Endothelial cell of hepatic sinusoid (primary cell): ENCODE measurements around the gene PROCA1.

Experiments used
- in situ Hi-C: cut with HindIII; loops from 2 replicates; pipeline ENCODE4 v1.10.0; 2017; ENCODE audit warnings: low sequenced_read_pairs

Gene PROCA1

GRCh38 chr17:28726627-28727491 lies 15.2 kb upstream of the PROCA1 start:
- in situ Hi-C loops: loop anchor here (5.0 to 10.0 kb wide), 3 partner anchors 62 to 230 kb away; partner anchors contain the start of genes DHRS13, SDF2 and SUPT6H

GRCh38 chr17:28726226-28726626 lies 14.5 kb upstream of the PROCA1 start, which contains the start of gene TLCD1:
Gene TLCD1 (minus strand): TSS chr17:28726233. CDS start chr17:28726097, 136 bp downstream.
- in situ Hi-C loops: loop anchor here (5.0 to 10.0 kb wide), 3 partner anchors 61 to 231 kb away; partner anchors contain the start of genes DHRS13, SDF2 and SUPT6H

- in situ Hi-C loops: loop anchor here (5.0 to 10.0 kb wide), 3 partner anchors 61 to 232 kb away; partner anchors contain the start of genes DHRS13, SDF2 and SUPT6H
Measured at GRCh38 chr17:28725660-28726225, 14.1 kb upstream of the PROCA1 start.

- in situ Hi-C loops: loop anchor here (5.0 to 10.0 kb wide), 3 partner anchors 60 to 232 kb away; partner anchors contain the start of genes DHRS13, SDF2 and SUPT6H
Measured at GRCh38 chr17:28725166-28725659, 13.5 kb upstream of the PROCA1 start.

GRCh38 chr17:28724500-28725165 lies 12.9 kb upstream of the PROCA1 start:
- in situ Hi-C loops: loop anchor here (5.0 to 10.0 kb wide), 4 partner anchors 38 to 233 kb away; partner anchors contain the start of genes DHRS13, SDF2 and SUPT6H

GRCh38 chr17:28723836-28724499 lies 12.3 kb upstream of the PROCA1 start:
- in situ Hi-C loops: loop anchor here (5.0 to 10.0 kb wide), 3 partner anchors 38 to 181 kb away; partner anchors contain the start of genes DHRS13, SDF2 and SUPT6H

GRCh38 chr17:28723159-28723835 lies 11.6 kb upstream of the PROCA1 start:
- in situ Hi-C loops: loop anchor here (5.0 to 10.0 kb wide), 3 partner anchors 39 to 182 kb away; partner anchors contain the start of genes DHRS13, SDF2 and SUPT6H

- in situ Hi-C loops: loop anchor here (5.0 to 10.0 kb wide), 3 partner anchors 40 to 182 kb away; partner anchors contain the start of genes DHRS13, SDF2 and SUPT6H
Measured at GRCh38 chr17:28722417-28723158, 10.9 kb upstream of the PROCA1 start.

- in situ Hi-C loops: loop anchor here (5.0 to 10.0 kb wide), 3 partner anchors 41 to 184 kb away; partner anchors contain the start of genes DHRS13, SDF2 and SUPT6H
Measured at GRCh38 chr17:28720997-28721329, 9.3 kb upstream of the PROCA1 start.

- in situ Hi-C loops: loop anchor here (5.0 to 10.0 kb wide), 3 partner anchors 42 to 184 kb away; partner anchors contain the start of genes DHRS13, SDF2 and SUPT6H
Measured at GRCh38 chr17:28720247-28720996, 8.7 kb upstream of the PROCA1 start.

GRCh38 chr17:28719021-28719433 lies 7.3 kb upstream of the PROCA1 start:
- in situ Hi-C loops: no loop called here

- in situ Hi-C loops: no loop called here
Measured at GRCh38 chr17:28718333-28719020, 6.8 kb upstream of the PROCA1 start.

- in situ Hi-C loops: no loop called here
Measured at GRCh38 chr17:28717578-28718332, 6.1 kb upstream of the PROCA1 start, which contains the start of gene RAB34. Gene RAB34 (minus strand): TSS chr17:28717868. CDS start chr17:28717266, 602 bp downstream.

GRCh38 chr17:28716740-28717577 lies 5.3 kb upstream of the PROCA1 start:
- in situ Hi-C loops: no loop called here

- in situ Hi-C loops: no loop called here
Measured at GRCh38 chr17:28715217-28715616, 3.5 kb upstream of the PROCA1 start.

- in situ Hi-C loops: no loop called here
Measured at GRCh38 chr17:28714281-28714680, 2.6 kb upstream of the PROCA1 start.
